Right lobe of liver (tissue), 4 donors: ENCODE data around the gene AARS1.
"Not testable (repeated sequence)": the region's sequence is repeated elsewhere in the genome, so short reads cannot be mapped to it uniquely, and the experiment has no call there.

Source experiments
- CTCF ChIP-seq, 4 donors: fragments of 200-600 bp in 3 of 4; fragments of 450-650 bp in 1 of 4; IDR thresholded peaks; one replicate each; pipeline versions ENCODE4 v1.5.1 to v1.8.0; 2016 to 2022; ENCODE audit warnings: antibody characterized with exemption in 4 of 4, mild to moderate bottlenecking in 2 of 4
- POLR2A ChIP-seq: fragments of 450-650 bp; IDR thresholded peaks from one replicate; pipeline ENCODE4 v1.6.1; 2017; ENCODE audit warnings: antibody characterized with exemption, mild to moderate bottlenecking
- donor health status: DM: no; HTN: no; CAD: no.
- donor health status: DM: no; HTN: no; CAD: no.
- donor health status: DM: no; HTN: yes; CAD: no.

GRCh38 chr16:70307726-70308125, 18.4 kb upstream of the AARS1 start:
- TF ChIP-seq CTCF (IDR thresholded peaks at IDR 0.05); POLR2A: not testable (repeated sequence)
